ENCODE data around the gene MRPL4. TPM values are rescaled to one million over a fixed set of nuclear protein-coding genes. Genes with fewer than 3 reads are reported as not detected.

Gene MRPL4
- 32.6 and 35.9 TPM in 2 replicates for total RNA-seq

DNA sequence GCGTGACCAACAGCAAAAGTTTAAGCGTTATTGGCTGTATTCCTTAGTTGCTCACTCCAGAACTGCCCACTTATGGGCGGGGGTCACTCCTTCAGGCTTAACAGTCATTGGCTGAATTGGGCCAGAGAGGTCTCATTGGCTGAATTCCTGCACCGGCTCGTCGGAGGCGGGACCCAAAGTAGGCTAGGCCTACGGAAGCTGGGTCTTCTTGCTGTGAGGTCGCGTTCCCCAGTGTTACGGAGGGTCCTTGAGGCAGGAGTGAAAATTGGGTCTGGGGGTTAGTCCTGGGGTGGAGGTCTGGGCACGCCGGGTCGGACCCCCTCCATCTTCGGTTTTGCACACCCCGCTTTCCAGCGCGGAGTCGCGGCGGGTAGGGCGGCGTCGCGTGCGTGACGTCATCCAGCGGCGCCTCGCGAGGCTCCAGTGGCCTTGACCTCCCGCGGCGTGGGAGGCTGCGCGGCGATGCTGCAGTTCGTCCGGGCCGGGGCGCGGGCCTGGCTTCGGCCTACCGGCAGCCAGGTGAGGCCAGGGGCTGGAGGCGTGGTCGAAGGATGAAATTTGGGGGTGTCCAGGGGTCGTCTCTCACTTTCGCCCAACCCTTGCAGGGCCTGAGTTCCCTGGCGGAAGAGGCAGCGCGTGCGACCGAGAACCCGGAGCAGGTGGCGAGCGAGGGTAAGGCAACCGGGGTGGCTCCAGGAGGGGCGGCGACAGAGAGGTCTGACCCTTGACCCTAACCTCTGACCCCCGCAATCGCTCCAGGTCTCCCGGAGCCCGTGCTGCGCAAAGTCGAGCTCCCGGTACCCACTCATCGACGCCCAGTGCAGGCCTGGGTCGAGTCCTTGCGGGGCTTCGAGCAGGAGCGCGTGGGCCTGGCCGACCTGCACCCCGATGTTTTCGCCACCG lies at the start of gene MRPL4:
TSS of gene MRPL4 (plus strand) at position 423 of the 903 bp plus-strand sequence. CDS start at position 463, 40 bp downstream.
- DNase-seq (ENCODE audit: low read depth, low spot score), result peak; percentile 98

- no peak for DNase-seq (ENCODE audit: low read depth, low spot score)
These were observed 48.3 kb upstream of the MRPL4 start for GRCh38 chr19:10203686-10204085.

DNA sequence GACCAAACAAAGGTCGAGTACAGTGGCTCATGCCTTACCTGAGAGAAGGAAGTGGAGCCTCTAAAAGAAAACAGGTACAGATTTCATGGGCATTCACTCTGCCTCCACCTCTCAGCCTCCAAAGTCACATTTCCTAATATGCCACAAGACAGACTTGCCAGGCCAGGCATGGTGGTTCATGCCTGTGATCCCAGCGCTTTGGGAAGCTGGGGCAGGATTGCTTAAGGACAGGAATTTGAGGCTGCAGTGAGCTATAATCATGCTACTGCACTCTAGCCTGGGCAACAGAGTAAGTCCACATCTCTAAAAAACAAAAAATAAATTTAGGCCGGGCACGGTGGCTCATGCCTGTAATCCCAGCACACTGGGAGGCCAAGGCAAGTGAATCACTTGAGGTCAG lies 46.4 kb upstream of the MRPL4 start:
- DNase-seq (ENCODE audit: low read depth, low spot score), result no peak

DNA sequence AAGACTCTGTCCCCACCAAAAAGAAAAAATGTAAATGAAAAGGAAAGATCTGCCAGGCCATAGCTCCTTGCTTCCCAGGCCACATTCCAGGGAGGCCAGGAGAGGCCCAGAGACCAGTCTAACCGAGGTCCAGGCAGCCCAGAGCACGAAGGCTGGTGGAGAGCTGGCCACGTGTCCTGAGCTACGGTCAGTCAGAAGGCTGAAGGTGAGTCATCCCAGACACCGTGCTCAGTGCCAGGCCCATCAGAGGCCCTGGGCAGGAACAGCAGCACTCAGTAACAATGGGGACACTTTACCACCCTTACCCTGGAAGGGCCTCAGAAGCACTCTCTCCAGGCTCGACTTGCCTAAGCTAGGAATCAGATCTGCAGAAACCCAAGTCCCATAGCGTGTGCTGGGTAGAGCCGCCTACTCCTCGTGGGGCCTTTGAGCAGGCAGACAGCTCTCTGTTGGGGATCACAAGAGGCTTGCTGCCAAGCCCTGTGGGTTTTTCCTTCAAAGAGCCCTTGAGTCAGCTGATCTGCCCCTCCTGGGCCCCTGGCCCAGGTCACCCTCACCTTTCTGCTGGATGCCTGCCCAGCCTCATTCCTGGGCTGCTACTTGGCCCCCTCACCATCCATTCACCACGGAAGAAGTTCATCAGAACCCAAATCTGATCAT lies 45.7 kb upstream of the MRPL4 start:
- DNase-seq (ENCODE audit: low read depth, low spot score), result no peak

- no peak for DNase-seq (ENCODE audit: low read depth, low spot score)
These were observed 45.0 kb upstream of the MRPL4 start for GRCh38 chr19:10207026-10207425.

GRCh38 chr19:10209315-10209714 lies 42.7 kb upstream of the MRPL4 start:
- DNase-seq (ENCODE audit: low read depth, low spot score), result peak; percentile 19

GRCh38 chr19:10211061-10211460 lies 41.0 kb upstream of the MRPL4 start:
- no peak for DNase-seq (ENCODE audit: low read depth, low spot score)

- no peak for DNase-seq (ENCODE audit: low read depth, low spot score)
These were observed 40.3 kb upstream of the MRPL4 start for GRCh38 chr19:10211691-10212090.

- DNase-seq (ENCODE audit: low read depth, low spot score), result no peak
These were observed 37.2 kb upstream of the MRPL4 start for GRCh38 chr19:10214784-10215183.

DNA sequence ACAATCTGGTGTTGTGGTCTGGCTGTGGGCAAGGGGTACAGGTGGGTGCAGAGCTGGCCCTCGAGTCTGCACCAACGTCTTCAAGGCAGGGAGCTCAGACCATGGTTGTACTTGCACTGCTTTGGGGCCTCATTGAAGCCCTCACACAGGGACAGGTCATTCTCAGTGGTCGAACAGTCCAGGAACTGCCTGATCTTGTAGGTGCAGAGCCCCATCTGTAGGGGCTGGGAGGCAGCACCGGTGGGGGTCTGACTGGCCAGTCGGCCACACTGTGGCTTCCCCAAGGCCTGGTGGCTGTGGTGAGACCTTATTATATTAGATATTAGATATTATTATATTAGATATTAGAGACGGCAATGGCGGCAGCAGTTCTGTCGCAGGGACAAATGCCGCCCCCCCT lies 34.9 kb upstream of the MRPL4 start:
- no peak for DNase-seq (ENCODE audit: low read depth, low spot score)

- no peak for DNase-seq (ENCODE audit: low read depth, low spot score)
These were observed 32.3 kb upstream of the MRPL4 start for GRCh38 chr19:10219678-10220077.

DNA sequence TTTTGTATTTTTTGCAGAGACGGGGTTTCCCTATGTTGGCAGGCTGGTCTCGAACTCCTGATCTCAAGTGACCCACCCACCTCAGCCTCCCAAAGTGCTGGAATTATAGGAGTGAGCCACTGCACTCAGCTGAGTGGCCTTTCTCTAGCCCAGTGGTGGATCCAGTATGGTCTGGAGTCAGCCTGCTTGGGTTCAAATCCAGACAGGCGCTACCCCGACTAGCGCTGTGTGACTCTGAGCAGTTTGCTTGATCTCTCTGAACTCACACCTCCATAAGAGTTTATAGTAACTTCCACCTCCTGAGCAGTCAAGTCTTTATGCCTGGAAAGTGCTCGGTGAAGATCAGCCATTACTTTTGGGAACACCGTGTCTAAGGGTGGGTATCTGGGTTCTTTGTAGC lies 31.3 kb upstream of the MRPL4 start:
- no peak for DNase-seq (ENCODE audit: low read depth, low spot score)

DNA sequence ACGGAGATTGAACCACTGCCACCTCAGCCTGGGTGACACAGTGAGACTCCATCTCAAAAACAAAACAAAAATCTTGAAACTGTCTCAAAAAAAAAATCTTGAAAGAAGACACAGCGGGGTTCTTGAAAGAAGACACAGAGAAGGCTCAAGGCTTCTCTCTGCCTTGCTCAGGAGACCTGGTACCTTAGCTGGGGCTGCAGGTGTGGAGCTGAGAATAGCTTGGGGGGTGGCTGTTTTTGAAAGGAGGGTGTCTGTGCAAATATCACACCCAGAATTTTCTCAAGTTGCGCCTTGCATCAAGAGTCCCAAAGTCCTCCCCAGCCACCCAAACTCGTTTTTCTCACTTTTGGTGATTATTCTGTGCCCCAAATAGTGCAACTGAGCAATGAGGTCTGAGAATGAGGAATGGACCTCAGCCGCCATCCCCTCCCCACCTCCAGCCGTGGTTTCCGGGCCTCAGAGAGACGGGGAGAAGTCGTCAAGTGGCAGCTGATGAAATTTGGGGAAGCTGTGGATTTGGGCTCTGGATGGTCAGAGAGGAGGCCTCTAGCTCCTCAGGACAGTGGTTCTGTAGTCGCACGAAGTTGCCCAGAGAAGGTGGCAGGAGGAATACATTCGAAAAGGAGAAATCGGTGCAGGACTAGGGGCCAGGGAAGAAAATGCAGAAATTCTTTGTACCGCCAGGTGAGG lies 29.7 kb upstream of the MRPL4 start:
- DNase-seq (ENCODE audit: low read depth, low spot score), result no peak

- DNase-seq (ENCODE audit: low read depth, low spot score), result no peak
These were observed 28.4 kb upstream of the MRPL4 start for GRCh38 chr19:10223488-10224213.

GRCh38 chr19:10224337-10224736 lies 27.7 kb upstream of the MRPL4 start:
- DNase-seq (ENCODE audit: low read depth, low spot score), result no peak

GRCh38 chr19:10226021-10226375 lies 26.0 kb upstream of the MRPL4 start:
- DNase-seq (ENCODE audit: low read depth, low spot score), result no peak

GRCh38 chr19:10226376-10227025 lies 25.5 kb upstream of the MRPL4 start:
- no peak for DNase-seq (ENCODE audit: low read depth, low spot score)

- DNase-seq (ENCODE audit: low read depth, low spot score), result no peak
These were observed 24.7 kb upstream of the MRPL4 start for GRCh38 chr19:10227026-10227971.

- DNase-seq (ENCODE audit: low read depth, low spot score), result no peak
These were observed 23.6 kb upstream of the MRPL4 start for GRCh38 chr19:10228393-10228792.

DNA sequence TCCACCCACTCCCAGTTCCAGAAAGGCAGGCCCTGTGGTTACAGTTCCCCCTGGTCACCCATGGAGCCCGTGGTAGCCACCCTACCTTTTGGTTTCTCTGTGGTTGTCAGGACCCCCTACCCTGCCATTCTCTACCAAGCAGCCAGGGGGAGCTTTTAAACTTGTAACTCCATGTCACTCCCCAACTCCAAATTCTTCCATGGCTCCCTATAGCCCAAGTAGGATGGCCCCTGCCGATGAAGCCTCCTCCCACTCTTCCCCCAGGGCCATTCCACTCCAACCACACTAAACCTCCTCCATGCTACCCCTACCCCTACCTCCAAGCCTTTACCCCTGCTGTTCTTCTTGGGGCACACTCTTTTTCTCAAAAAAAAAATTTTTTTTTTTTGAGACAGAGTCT lies 23.1 kb upstream of the MRPL4 start:
- DNase-seq (ENCODE audit: low read depth, low spot score), result no peak
